MM.1S (cell line): ENCODE results near the gene TMOD3.

ENCODE experiments used
- DNase-seq: peaks from one replicate; pipeline ENCODE4 v3.0.0-alpha.2; 2015
- H2AFZ ChIP-seq: fragments of 300-600 bp; sonication (generic); 2 replicates; pipeline ENCODE4 v1.6.0; 2016; ENCODE audit warnings: antibody characterized with exemption, low read length
- H3F3A ChIP-seq: fragments of 300-600 bp; sonication (generic); 2 replicates; pipeline ENCODE4 v1.6.1; 2016; ENCODE audit warnings: mild to moderate bottlenecking, antibody characterized with exemption, low read length, moderate library complexity, mixed read lengths; ENCODE audit not compliant: insufficient read depth
- H3K27ac ChIP-seq: fragments of 300-600 bp; sonication (generic); 2 replicates; pipeline ENCODE4 v1.5.1; 2016; ENCODE audit warnings: mild to moderate bottlenecking, low read length
- H3K27me3 ChIP-seq: fragments of 300-600 bp; sonication (generic); replicated peaks from 2 replicates; pipeline ENCODE4 v1.6.0; 2016; ENCODE audit warnings: low read length; ENCODE audit not compliant: insufficient read depth
- H3K36me3 ChIP-seq: fragments of 300-600 bp; sonication (generic); replicated peaks from 2 replicates; pipeline ENCODE4 v1.6.1; 2016; ENCODE audit warnings: mild to moderate bottlenecking, low read length, mixed read lengths; ENCODE audit not compliant: insufficient read depth
- H3K4me1 ChIP-seq: fragments of 300-600 bp; sonication (generic); 2 replicates; pipeline ENCODE4 v1.6.1; 2016; ENCODE audit warnings: low read length, mixed read lengths
- H3K4me2 ChIP-seq: fragments of 300-600 bp; sonication (generic); 2 replicates; pipeline ENCODE4 v1.6.0; 2016; ENCODE audit warnings: low read depth, low read length
- H3K4me3 ChIP-seq: fragments of 300-600 bp; sonication (generic); 2 replicates; pipeline ENCODE4 v1.5.1; 2016; ENCODE audit warnings: low read length, mixed read lengths
- H3K79me2 ChIP-seq: fragments of 300-600 bp; sonication (generic); 2 replicates; pipeline ENCODE4 v1.6.1; 2016; ENCODE audit warnings: mixed run types, low read length, mixed read lengths
- H3K9ac ChIP-seq: fragments of 300-600 bp; sonication (generic); 2 replicates; pipeline ENCODE4 v1.6.1; 2016; ENCODE audit warnings: low read length, mixed read lengths
- H3K9me2 ChIP-seq: fragments of 300-600 bp; sonication (generic); replicated peaks from 2 replicates; pipeline ENCODE4 v1.6.1; 2016; ENCODE audit warnings: mild to moderate bottlenecking, low read length, mixed read lengths; ENCODE audit not compliant: insufficient read depth
- H3K9me3 ChIP-seq: fragments of 300-600 bp; sonication (generic); replicated peaks from 2 replicates; pipeline ENCODE4 v1.6.1; 2016; ENCODE audit warnings: mild to moderate bottlenecking, low read length, mixed read lengths; ENCODE audit not compliant: insufficient read depth
- H4K20me1 ChIP-seq: fragments of 300-600 bp; sonication (generic); 2 replicates; pipeline ENCODE4 v1.6.1; 2016; ENCODE audit warnings: mild to moderate bottlenecking, low read length, moderate library complexity, mixed read lengths; ENCODE audit not compliant: insufficient read depth
- EZH2 ChIP-seq: fragments of 300-600 bp; sonication (generic); optimal IDR thresholded peaks from 2 replicates; pipeline ENCODE3; 2017; ENCODE audit warnings: low read depth, mild to moderate bottlenecking, antibody characterized with exemption, low read length, mixed read lengths
- EZH2phosphoT487 ChIP-seq: fragments of 300-600 bp; sonication (generic); IDR thresholded peaks from 2 replicates; pipeline ENCODE4 v1.6.1; 2018; ENCODE audit warnings: antibody characterized with exemption, low read length
- TF ChIP-seq, protein P1 (sequence below): fragments of 300-600 bp; sonication (generic); IDR thresholded peaks from 2 replicates; pipeline ENCODE4 v1.5.1; 2016; ENCODE audit warnings: antibody characterized with exemption, low read length, mixed read lengths

Gene TMOD3

DNA sequence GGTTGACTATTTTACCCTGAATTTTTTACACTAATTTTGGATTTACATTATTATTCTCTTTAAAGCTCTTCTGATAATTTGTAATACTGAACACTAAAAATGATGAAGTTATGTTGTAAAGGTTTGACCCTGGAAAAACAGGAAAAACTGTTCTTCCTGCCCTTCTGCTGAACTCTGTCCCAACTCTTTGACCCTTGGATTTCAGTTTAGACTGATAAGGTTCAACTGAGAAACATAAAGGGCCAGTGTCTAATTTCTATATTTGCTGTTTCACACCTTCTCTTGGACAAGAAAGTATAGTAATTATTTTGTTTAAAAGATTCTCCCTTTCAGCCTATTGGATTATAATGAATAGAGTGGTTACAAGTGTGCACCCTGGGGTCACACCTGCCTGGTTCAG is 12.8 kb upstream of the TMOD3 start:
- Histone ChIP-seq H3K27me3 (no peaks in the 10 kb centered on the region), H3K9me2 (no peaks in the 10 kb centered on the region), H3K9ac (no peak overlapping the region), H3K4me2 (no peak overlapping the region), H3F3A (no peaks in the 10 kb centered on the region), H2AFZ (no peak overlapping the region), H3K79me2 (no peaks in the 10 kb centered on the region), H3K36me3 (no peaks in the 10 kb centered on the region), H3K27ac (no peak overlapping the region), H3K4me1 (no peaks in the 10 kb centered on the region), H3K9me3 (no peaks in the 10 kb centered on the region), H4K20me1 (no peaks in the 10 kb centered on the region), H3K4me3 (no peak overlapping the region)
- no peak for DNase-seq
- TF ChIP-seq, protein P1, sequence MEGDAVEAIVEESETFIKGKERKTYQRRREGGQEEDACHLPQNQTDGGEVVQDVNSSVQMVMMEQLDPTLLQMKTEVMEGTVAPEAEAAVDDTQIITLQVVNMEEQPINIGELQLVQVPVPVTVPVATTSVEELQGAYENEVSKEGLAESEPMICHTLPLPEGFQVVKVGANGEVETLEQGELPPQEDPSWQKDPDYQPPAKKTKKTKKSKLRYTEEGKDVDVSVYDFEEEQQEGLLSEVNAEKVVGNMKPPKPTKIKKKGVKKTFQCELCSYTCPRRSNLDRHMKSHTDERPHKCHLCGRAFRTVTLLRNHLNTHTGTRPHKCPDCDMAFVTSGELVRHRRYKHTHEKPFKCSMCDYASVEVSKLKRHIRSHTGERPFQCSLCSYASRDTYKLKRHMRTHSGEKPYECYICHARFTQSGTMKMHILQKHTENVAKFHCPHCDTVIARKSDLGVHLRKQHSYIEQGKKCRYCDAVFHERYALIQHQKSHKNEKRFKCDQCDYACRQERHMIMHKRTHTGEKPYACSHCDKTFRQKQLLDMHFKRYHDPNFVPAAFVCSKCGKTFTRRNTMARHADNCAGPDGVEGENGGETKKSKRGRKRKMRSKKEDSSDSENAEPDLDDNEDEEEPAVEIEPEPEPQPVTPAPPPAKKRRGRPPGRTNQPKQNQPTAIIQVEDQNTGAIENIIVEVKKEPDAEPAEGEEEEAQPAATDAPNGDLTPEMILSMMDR = no peak
- no peak for TF ChIP-seq EZH2

DNA sequence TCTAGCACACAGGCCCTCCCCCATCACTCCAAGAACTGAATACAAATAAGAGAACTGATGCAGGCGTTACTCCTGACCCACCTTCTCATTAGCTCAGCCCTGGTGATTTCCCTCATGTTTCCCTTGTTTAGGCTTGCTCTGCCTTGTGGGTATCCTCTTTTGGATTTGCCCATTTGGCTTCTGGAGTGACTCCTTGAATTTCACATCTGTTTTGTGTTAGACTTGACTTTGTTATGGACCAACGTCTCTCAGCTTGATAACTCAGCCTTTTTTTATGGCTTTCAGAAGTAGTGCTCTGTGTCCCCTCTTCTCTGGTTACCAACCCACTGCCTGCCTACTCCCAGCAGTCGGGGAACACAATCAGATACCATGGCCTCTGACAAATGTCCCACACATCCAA is 11.3 kb upstream of the TMOD3 start:
- DNase-seq = no peak
- Histone ChIP-seq H2AFZ (no peak overlapping the region), H3K9me3 (no peaks in the 10 kb centered on the region), H3K27ac (no peak overlapping the region), H3K4me1 (no peaks in the 10 kb centered on the region), H3K4me2 (no peak overlapping the region), H3K9me2 (no peaks in the 10 kb centered on the region), H3K4me3 (no peak overlapping the region), H3F3A (no peaks in the 10 kb centered on the region), H3K36me3 (no peaks in the 10 kb centered on the region), H3K79me2 (no peaks in the 10 kb centered on the region), H3K9ac (no peak overlapping the region), H4K20me1 (no peaks in the 10 kb centered on the region), H3K27me3 (no peaks in the 10 kb centered on the region)
- no peak for TF ChIP-seq EZH2phosphoT487
- TF ChIP-seq EZH2 = no peak
- TF ChIP-seq, protein P1 = no peak

DNA sequence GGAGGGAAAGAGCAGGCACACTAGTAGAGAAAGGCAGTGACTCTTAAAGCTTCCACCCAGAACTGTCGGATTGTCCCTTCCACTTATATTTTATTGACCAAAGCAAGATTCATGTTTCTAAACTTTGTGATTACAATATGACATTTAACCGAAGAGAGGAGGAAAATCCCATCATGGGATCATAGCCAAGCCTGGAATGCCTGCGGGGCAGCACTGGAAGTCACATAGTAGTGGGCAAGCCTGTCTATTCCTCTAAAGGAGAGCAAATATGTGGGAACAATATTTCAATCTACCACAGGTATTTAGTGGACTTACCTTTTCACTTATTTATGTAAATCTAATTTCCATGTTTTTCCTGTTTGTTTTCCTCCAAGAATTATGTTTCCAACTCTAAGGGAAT is 3.8 kb upstream of the TMOD3 start:
- Histone ChIP-seq H3K9ac (no peak overlapping the region), H3K36me3 (no peaks in the 10 kb centered on the region), H3K4me3 (no peak overlapping the region), H3K27me3 (no peaks in the 10 kb centered on the region), H3K79me2 (peaks cover 9% of the 10 kb centered on the region), H4K20me1 (no peaks in the 10 kb centered on the region), H3K9me3 (no peaks in the 10 kb centered on the region), H3K4me1 (no peaks in the 10 kb centered on the region), H3K9me2 (no peaks in the 10 kb centered on the region), H3F3A (0 out of 2 replicates have a peak, but pooled peaks cover 8% of the 10 kb centered on the region), H2AFZ (no peak overlapping the region), H3K4me2 (no peak overlapping the region), H3K27ac (no peak overlapping the region)
- TF ChIP-seq EZH2phosphoT487 (no peak), EZH2 (no peak)
- no peak for DNase-seq

DNA sequence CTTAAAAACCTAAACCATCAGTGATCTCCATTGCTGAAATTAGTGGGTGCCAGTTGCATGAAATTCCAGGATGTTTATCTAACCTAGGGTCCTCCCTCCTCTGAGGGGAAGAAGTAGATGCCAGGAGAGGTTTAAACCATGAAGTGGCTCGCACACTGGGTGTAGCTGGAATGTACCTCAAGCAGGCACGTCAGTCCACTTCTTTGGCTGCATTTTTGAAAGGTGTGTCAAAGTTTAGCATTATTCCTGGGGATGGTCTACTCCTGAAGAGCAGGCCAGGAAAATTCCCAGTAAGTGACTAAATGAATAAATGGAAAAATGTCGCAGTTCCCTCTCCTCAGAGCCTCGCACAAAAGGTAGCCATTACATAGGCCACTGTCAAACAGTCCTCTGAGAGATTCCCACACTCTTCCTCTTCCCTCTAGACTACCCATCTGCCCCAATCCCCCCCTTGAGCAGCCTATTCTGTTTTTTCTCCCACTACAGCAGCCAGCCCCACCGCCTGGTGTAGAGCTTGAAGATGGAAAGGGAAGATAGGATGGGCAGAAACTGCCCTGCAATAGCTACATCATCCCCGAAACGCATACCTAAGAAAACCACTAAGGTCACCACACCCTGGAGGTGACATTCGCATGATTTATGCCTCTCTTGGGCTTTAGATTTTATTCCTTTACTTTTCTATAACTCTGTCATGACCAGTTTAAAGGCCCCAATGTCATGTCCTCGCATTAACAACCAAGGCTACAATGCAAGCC is 655 bp upstream of the TMOD3 start:
- Histone ChIP-seq H3K27ac (no peak overlapping the region), H3K4me3 (no peak overlapping the region), H3K79me2 (peaks cover 39% of the 10 kb centered on the region), H3K4me1 (peaks cover 10% of the 10 kb centered on the region), H3K9ac (no peak overlapping the region), H2AFZ (peak overlapping the region; percentile 75; the same call in 1 of the 2 replicates), H4K20me1 (0 out of 2 replicates have a peak, but pooled peaks cover 3% of the 10 kb centered on the region), H3F3A (0 out of 2 replicates have a peak, but pooled peaks cover 8% of the 10 kb centered on the region), H3K9me3 (no peaks in the 10 kb centered on the region), H3K27me3 (no peaks in the 10 kb centered on the region), H3K9me2 (no peaks in the 10 kb centered on the region), H3K4me2 (peak overlapping the region; percentile 66), H3K36me3 (no peaks in the 10 kb centered on the region)
- no peak for DNase-seq
- TF ChIP-seq EZH2phosphoT487 = no peak
- TF ChIP-seq, protein P1 = no peak
- TF ChIP-seq EZH2 = no peak
